A549 treated with DMSO at 1 μM for 4 hours (cell line): ENCODE data around the gene FILIP1. TPM values are rescaled to one million over a fixed set of nuclear protein-coding genes. Genes with fewer than 3 reads are reported as not detected.

Source experiments
- total RNA-seq: library from RNA; stranded (reverse); fragments of 200-300 nt; extraction: Qiagen RNA extraction; gene quantifications from 5 replicates; pipeline ENCODE4 v1.2.3, GENCODE V29; 2022; ENCODE audit warnings: low read depth

The FILIP1 gene, protein sequence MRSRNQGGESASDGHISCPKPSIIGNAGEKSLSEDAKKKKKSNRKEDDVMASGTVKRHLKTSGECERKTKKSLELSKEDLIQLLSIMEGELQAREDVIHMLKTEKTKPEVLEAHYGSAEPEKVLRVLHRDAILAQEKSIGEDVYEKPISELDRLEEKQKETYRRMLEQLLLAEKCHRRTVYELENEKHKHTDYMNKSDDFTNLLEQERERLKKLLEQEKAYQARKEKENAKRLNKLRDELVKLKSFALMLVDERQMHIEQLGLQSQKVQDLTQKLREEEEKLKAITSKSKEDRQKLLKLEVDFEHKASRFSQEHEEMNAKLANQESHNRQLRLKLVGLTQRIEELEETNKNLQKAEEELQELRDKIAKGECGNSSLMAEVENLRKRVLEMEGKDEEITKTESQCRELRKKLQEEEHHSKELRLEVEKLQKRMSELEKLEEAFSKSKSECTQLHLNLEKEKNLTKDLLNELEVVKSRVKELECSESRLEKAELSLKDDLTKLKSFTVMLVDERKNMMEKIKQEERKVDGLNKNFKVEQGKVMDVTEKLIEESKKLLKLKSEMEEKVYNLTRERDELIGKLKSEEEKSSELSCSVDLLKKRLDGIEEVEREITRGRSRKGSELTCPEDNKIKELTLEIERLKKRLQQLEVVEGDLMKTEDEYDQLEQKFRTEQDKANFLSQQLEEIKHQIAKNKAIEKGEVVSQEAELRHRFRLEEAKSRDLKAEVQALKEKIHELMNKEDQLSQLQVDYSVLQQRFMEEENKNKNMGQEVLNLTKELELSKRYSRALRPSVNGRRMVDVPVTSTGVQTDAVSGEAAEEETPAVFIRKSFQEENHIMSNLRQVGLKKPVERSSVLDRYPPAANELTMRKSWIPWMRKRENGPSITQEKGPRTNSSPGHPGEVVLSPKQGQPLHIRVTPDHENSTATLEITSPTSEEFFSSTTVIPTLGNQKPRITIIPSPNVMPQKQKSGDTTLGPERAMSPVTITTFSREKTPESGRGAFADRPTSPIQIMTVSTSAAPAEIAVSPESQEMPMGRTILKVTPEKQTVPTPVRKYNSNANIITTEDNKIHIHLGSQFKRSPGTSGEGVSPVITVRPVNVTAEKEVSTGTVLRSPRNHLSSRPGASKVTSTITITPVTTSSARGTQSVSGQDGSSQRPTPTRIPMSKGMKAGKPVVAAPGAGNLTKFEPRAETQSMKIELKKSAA (N-terminal part only)
- total RNA-seq: 0.17 to 0.48 TPM (median 0.37 TPM) in 5 replicates

DNA sequence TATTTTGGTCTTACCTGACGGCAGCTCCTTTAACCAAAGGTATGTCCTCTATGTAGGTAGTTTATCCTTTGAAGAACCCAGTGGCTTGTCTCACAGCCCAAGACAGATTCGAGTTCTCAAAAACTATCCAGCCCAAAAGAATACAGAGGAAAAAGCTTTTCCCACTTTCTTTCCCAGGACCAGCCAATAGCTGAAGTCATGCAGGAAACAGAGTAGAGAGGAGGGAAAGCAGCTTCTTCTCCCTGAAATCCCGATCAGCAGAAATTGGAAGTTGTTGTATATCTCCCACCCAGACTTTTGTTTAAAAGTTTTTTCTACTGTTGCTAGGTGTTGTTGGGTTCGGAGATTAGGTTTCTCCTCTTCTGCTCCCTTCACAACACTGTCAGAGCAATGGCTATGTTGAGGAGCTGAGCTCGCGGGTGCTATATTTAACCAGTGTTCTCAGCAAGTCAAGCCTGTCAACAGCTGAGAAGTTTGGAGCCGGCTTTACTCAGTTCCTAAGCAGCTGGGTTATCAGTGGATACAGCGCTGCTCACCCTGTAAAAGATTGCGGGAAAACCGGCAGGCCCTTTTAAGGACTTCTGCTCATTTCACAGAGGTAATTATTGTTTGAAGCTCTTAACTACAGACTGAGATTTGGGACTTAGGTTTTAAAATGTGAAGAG lies at the start of gene FILIP1:
Gene FILIP1 (minus strand): TSS at position 401 of the 665 bp plus-strand sequence. CDS start 78,828 bp downstream, outside the sequence.

DNA sequence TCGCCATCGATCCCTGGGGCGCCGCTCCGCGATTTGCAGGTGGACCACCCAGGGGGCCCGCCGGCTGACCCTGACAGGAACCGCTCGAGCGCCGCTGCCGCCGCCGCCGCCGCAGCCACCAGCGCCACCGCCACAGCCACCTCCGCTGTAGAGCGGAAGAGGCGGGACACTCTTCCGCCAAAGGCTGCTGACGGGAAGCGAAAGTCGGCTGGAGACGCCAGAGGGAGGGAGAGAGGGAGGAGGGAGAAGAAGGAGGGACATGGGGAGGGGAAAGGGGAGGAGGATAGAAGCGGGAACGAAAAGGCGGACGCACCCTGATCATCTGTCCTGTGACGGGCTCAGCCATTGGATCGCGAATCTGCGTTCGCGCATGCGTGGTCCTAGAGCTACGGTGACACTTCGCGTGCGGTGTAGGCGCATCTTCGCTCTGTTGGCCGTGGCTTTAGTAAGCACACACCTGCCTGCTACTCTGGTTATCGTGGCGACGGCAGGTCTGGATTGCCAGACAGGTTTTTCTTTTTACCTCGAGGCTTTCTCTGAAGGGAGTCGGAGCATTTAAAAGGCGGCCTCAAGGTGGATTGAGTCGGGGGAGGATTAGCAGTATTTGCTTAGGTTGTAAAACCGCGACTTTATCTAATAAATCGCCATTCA lies 208.8 kb downstream of the FILIP1 start, which contains the start of gene TMEM30A:
Gene TMEM30A (minus strand): TSS at position 161 of the 651 bp plus-strand sequence. CDS start 154 bp downstream, at position 7.

DNA sequence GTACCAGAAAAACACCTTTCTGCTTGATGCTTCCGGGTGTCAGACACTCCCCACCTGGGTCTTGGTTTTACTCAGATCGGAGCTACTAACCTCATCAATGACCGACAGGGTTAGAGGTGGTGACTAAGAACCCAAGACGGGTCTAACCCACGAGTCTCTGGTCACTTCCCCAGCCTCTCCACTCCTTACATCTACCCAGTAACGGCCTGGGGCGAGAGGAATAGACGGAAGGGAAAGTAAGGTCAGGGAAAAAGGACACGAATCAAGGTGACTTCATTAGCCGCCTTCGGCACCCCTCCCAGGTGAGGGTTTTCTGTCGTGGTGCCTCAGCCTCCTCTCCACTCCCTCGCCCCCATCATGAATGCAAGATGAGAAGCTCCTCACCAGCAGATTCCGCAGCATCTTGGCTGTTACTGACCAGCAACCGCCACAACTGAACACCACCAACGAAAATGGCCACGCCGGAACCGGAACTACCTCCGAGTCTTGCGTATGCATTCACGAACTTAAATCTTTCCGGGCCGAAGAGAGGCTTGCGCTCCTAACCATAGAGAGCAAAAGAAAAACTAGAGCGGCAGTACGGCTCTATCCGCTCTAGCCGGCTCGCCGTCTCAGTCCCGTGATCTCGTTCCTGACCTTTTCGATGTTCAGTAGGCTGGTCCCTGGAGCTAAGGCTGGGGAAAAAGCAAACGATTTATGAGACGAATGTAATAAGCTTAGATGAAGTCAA lies 250.1 kb downstream of the FILIP1 start, which contains the start of gene COX7A2:
Gene COX7A2 (minus strand): TSS at position 469 of the 730 bp plus-strand sequence. CDS start 67 bp downstream, at position 402.

Other genes starting within 250 kb of the FILIP1 start
- 261 to 344 TPM (median 281 TPM) in 5 replicates for gene COX7A2, start 250.0 kb downstream of the FILIP1 start, total RNA-seq
- 38.0 to 56.8 TPM (median 50.9 TPM) in 5 replicates for gene TMEM30A, start 209.0 kb downstream of the FILIP1 start, total RNA-seq
- 28.7 to 40.0 TPM (median 33.8 TPM) in 5 replicates for gene SENP6, start 108.1 kb upstream of the FILIP1 start, total RNA-seq